Pulmonary artery endothelial cell (primary cell): Measurements from ENCODE around the gene ULK4. TPM values are rescaled to one million over a fixed set of nuclear protein-coding genes. Genes with fewer than 3 reads are reported as not detected.
"Not testable (repeated sequence)": the region's sequence is repeated elsewhere in the genome, so short reads cannot be mapped to it uniquely, and the experiment has no call there.

Source experiments
- DNase-seq: peaks from one replicate; pipeline ENCODE4 v3.0.0-alpha.2; 2011; ENCODE audit warnings: low read depth, low spot score
- total RNA-seq: library from RNA; depleted of rRNA; stranded (reverse); fragments of >200 nt; gene quantifications from 2 replicates; pipeline ENCODE4 v1.2.3, GENCODE V29; 2014

ULK4 gene
- total RNA-seq, 1 donor from 2014 or later, result 6.5 TPM

DNA sequence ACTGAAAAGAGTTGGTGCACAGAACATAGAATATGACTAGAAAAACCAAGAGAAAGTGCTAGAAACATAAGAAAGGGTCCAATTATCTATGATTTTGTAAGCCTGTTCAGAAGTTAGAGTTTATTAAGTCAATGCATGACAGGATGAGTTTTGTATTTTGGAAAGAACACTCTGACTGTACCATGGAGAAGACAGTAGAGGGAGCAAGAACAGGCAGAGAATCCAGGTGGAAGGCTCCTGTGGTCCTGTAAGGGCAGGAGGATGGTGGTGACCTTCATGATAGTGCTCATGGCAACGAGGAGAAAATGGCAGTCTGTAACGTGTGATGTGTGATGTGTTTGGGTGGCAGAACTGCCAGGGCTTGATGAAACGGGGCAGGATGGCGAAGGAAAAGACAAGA is 513.5 kb downstream of the ULK4 start:
- no peak for DNase-seq

DNA sequence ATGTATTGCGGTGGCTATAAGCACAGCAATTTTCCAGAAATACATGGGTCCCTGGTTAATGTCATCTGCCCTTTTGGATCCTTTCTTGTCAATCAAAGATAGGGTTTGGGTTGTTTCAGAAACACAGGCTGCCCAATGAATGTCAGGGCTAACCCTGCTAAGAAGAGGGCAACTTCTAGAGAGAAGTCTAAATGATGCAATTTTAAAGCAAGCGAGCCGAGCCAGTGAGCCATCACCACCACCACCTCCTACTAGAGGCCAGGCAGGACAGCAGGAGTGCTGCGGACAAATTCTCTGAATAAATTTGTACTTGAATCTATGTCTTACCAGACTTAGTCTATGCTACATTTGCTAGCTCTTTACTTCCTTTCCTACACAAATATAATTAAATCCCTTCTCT is 514.2 kb downstream of the ULK4 start:
- no peak for DNase-seq

DNA sequence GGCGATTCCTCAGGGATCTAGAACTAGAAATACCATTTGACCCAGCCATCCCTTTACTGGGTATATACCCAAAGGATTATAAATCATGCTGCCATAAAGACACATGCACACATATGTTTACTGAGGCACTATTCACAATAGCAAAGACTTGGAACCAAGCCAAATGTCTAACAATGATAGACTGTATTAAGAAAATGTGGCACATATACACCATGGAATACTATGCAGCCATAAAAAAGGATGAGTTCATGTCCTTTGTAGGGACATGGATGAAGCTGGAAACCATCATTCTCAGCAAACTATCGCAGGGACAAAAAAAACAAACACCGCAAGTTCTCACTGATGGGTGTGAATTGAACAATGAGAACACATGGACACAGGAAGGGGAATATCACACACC is 515.6 kb downstream of the ULK4 start:
- not testable (repeated sequence) for DNase-seq

DNA sequence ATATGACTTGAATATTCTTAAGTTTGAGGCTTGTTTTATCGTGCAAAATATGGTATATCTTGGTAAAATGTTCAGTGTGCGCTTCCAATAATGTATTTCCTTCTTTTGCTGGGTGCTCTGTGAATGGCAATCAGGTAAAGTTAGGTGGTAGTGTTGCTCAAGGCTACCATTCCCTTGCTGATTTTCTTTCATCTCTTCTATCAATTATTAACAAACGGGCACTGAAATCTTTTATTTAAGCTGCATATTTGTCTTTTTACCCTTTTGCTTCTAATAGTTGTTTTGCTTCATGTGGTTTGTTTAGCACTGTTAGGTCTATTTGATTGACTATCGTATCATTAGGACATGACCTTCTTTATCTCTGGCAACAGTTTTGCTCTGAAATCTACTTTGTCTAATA is 520.3 kb downstream of the ULK4 start:
- DNase-seq, result no peak

DNA sequence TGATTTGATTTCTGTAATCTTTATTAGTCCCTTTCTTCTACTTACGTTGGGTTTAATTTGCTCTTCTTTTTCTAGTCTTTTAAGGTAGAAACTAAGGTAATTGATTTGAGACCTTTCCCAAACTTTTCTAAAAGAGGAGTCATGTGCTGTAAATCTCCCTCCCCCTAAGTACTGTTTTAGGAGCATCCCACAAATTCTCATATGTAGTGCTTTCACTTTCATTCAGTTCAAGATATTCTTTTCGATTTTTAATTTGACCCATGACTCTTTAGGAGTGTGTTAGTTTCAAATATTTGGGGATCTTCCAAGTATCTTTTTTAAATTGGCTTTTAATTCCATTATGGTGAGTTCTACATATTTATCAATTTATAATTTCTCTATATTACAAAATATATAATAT is 520.8 kb downstream of the ULK4 start:
- no peak for DNase-seq

DNA sequence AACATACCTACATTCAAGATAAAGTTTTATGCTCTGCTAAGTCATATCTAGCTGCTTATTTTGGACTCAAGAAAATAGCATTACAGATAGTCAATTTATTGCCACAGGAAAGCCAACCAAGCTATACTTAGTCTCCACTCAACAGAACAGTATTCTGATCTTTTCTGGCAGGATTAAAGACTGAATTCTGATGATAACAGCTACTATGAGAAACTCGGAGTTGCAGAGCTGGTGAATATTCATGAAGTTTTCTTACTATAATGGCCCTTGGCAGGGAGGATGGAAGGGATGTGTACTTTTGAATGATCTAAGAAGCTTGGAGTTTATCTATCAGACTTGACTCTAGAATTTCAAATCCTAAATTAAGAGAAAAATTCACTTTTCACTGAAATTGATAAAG is 524.9 kb downstream of the ULK4 start:
- DNase-seq, result no peak

DNA sequence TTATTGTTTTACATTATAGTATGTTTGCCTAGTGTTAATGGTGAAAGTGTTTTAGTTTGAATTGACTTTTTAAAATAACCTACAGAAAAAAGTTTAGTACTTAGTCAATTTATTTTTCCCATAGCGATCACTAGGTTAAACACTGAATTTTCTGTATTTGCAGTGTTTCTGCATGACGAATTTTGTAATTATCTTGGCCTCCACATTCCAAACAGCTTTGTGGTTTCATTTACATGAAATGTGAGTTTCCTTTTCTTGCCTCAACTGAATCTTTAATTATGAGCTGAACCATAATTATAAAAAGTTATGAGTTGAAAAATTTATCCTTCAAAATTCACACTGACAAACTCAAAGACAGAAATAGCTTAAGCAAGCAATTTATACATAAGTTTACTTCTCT is 527.1 kb downstream of the ULK4 start:
- no peak for DNase-seq

DNA sequence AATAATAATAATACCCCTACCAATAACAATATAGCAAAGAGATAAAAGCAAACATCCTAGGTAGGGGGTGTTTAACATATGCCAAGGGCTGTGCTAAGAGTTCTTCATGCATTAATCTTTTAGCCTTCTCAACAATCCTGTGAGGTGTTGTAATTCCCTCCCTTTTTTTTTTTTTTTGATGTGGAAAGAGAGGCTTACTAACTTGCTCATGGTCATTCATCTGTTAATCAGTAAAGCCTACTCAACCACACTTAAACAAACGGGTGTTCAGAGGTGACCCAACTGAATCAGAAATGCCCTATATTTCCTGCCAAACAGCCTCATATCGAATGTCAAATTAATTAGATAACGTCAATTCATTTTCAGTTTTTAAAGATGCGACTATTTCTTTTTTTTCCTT is 530.5 kb downstream of the ULK4 start:
- no peak for DNase-seq

DNA sequence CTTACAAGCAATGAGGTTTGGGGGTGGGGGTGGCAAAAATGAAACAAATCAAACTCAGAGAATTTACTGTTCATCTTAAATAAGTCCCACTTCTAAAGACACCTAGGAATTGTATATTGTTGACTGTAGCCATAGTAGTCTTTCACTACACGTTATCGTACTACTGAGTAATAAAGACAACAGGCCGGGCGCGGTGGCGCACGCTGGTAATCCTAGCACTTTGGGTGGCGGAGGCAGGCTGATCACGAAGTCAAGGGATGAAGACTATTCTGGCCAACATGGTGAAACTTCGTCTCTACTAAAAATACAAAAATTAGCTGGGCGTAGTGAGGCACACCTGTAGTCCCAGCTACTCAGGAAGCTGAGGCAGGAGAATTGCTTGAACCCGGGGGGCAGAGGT is 531.0 kb downstream of the ULK4 start:
- DNase-seq, result no peak

DNA sequence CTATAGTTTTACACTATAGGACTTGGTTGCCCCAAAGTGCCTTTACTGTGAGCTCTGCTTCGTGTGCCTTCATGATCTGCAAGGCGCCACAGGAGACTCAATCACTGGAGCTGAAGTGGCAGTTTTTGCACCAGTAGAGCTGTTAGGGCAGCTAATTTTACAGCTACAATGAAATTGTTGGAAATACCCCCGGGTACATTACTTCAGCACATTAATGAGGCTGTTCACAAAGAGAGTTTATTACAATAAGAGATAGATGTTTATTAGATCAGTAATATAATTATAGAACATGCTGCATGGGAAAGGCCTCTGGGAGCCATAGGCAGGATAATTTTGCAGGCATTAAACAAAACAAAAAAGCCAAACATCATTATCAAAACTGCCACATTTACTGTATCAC is 531.5 kb downstream of the ULK4 start:
- no peak for DNase-seq

DNA sequence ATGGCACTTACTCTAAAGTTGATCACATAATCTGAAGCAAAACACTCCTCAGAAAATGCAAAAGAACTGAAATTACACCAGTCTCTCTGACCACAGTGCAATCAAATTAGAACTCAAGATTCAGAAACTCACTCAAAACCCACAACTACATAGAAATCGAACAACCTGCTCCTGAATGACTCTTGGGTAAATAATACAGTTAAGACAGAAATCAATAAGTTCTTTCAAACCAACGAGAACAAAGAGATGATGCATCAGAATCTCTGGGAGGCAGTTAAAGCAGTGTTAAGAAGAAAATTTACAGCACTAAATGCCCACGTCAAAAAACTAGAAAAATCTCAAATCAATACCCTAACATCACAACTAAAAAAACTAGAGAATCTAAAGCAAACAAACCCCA is 535.4 kb downstream of the ULK4 start:
- DNase-seq, result no peak

DNA sequence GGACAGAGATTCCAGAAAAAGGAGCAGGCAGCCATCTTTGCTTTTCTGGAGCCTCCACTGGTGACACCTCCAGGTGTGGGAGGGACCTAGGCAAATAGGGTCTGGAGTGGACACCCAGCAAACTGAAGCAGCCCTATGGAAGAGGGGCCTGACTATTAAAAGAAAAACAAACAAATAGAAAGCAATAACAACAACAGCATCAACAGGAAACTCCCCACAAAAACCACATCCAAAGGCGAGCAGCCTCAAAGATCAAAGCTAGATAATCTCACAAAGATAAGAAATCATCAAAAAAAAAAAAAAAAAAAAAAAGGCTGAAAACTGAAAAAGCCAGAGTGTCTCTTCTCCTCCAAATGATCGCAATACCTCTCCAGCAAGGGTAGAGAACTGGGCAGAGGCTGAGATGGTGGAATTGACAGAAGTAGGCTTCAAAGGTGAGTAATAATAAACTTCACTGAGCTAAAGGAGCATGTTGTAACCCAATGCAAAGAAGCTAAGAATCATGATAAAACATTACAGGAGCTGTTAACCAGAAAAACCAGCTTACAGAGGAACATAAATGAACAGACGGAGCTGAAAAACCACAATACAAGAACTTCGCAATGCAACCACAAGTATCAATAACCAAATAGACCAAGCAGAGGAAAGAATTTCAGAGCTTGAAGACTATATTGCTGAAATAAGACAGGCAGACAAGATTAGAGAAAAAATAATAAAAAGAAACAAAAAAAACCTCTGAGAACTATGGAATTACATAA is 537.2 kb downstream of the ULK4 start:
- DNase-seq, result no peak

DNA sequence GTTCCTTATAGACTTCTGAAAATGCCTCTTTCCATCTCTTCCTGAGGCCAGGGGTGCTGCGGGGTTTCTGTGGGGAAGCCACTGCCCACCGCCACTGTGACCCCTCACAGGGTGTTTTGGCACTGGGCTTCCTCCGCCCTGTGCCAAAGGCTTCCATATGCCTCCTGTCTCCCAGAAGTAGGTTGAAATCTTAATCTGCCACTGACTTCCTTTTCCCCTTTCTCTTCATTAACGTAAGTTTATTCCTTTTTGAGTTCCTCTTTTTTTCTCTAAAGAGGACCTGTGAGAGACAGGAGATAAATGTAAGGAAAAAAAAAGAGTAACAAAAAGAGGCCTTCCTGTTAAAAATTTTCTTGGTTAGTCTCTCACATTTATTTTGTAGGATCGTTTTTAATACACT is 542.1 kb downstream of the ULK4 start:
- no peak for DNase-seq

DNA sequence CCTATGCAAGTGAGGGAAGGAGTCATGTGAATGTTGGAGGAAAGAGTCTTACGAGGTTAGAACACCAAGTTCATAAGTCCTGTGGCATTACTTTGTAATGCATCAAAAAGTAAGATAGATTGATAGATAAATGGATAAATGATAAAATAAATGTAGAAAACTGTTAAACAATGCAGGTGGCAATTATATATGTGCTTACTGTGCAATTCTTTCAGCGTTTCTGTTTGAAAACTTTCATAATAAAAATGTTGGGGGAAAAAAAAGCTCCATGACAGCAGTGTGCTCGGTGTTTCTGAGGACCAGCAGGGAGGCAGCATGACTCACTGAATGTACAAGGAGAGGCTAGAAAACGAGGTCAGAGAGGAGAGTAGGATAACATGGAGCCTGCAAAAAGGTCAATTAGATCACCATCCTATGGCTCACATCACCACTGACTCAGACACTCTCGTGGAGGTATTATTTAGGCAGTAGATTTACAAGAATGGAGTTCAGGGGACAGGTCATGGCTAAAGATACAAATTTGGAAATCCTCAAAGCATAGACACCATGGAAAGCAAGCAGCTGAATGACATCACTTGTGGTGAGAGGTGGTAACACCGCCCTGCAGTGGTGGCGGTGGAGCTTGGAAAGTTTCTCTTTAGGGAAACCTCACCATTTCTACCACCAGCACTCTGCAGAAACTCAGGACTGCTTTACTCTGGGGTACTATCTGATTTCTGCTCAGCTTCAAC is 542.8 kb downstream of the ULK4 start:
- DNase-seq, result no peak

DNA sequence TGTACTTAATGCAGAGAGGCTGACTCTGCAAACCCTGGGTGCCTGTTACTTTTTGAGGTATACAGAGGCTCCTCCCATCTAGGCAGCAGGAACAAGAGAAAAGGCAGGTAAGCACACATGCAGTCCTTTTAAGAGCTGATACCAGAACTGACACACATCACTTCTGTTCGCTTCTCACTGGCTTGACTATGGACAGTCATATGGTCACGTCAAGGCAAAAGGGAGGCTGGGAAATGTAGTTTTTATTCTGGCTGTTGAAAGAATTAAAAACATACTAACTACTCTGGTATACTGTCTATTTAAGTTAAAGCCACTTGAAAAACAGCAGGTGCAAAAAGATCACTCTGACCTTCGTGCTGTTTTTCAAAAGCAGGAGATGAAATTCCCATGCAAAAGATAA is 544.3 kb downstream of the ULK4 start:
- no peak for DNase-seq

DNA sequence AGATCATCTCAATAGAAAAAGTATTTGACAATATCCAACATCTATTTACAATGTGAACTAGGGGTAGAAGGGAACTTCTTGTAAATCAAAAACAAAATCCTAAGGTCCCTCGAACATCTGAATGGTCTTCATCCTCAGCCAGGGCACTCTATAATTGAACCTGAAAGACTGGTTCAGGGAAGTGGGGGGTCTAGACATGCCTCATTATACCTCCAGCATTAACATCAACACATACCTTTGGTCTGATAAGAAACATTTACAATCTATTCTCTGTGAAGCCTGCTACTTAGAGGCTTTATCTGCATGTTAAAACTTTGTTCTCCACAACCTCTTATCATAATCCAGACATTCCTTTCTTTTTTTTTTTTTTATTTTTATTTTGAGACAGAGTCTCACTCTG is 550.8 kb downstream of the ULK4 start:
- no peak for DNase-seq

DNA sequence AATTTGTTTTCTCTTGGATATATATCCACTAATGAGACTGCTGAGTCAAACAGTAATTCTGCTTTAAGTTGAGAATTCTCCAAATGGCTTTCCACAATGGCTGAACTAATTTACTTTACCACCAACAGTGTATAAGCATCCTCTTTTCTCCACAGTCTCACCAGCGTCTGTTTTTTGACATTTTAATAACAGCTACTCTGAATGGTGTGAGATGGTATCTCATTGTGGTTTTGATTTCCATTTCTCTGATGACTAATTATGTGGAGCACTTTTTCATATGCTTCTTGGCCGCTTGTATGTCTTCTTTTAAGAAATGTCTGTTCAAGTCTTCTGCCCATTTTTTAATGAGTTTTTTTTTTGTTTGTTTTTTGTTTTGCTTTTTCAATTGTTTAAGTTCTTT is 556.4 kb downstream of the ULK4 start:
- DNase-seq, result no peak

DNA sequence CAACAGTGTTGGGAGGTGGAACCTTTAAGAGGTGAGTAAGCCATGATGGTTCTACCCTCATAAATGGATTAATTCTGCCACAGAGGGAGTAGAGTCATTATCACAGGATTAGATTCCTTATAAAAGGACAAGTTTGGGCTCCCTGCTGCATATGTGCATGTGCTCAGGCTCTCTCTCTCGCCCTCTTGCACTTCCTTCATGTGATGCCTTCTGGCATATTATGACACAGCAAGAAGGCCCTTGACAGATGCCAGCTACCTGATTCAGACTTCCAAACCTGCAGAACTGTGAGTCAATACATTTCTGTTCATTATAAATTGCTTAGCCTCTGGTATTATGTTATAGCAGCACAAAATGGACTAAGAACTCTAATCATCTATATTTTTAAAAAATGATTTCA is 557.3 kb downstream of the ULK4 start:
- DNase-seq, result no peak

DNA sequence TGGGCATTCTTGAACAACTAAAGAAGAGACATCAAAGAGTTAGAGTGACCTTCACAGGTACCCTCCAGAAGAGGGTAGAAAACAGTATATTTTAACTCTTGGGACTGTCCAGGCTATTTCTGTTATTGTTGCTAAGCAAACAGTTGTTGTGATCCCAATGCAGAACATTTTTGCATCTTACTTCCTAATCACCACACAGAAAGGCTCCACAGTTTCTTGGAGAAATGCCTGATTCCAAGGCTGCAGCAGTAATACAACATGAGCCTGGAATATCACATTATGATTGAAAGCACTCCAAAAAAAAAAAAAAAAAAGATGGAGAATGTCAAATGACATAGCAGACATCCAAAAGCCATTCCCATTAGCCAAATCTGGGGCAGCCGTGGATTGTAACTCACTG is 567.0 kb downstream of the ULK4 start:
- no peak for DNase-seq

DNA sequence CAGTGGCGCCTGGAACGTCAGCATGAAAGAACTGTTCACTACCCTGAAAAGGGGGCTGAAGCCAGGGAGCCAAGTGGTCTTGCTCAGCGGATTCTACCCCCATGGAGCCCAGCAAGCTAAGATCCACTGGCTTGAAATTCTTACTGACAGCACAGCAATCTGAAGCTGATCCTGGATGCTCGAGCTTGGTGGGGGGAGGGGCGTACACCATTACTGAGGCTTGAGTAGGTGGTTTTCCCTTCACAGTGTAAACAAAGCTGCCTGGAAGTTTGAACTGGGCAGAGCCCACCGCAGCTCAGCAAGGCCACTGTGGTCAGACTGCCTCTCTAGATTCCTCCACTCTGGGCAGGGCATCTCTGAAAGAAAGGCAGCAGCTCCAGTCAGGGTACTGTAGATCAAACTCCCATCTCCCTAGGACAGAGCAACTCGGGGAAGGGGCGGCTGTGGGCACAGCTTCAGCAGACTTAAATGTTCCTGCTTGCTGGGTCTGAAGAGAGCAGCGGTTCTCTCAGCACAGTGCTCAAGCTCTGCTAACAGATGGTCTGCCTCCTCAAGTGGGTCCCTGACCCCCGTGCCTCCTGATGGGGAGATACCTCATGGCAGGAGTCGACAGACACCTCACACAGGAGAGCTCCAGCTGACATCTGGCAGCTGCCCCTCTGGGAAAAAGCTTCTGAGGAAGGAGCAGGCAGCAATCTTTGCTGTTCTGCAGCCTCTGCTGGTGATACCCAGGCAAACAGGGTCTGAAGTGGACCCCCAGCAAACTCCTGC is 591.0 kb downstream of the ULK4 start:
- DNase-seq, result not testable (repeated sequence)

DNA sequence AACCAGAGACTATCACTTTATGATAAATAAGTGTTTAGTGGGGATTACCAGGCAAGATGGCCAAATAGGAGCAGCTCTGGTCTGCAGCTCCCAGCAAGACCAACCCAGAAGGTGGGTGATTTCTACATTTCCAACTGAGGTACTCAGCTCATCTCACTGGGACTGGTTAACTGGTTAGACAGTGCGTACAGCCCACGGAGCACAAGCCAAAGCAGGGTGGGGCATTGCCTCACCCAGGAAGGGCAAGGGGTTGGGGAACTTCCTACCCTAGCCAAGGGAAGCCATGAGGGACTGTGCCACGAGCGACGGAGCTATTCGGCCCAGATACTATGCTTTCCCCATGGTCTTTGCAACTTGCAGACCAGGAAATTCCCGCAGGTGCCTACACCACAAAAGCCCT is 591.6 kb downstream of the ULK4 start:
- no peak for DNase-seq

DNA sequence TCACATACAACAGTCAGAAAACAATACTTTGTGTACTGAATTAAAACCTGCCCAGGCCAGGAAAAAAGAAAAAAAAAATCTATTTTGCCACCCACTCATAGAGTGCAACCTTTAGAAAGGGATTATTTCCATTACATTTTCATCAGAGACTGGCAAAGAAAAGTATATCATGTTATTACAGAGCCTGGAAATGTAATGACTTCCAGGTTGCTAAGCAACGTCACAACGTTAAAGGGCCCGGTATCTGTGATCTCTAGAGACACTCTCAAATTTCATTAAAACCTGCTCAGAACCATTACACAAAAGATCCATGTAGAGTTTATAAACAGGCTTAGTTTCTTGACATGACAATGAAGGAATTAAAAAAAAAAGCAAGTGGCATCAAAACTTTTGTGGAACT is 592.1 kb downstream of the ULK4 start:
- DNase-seq, result no peak

DNA sequence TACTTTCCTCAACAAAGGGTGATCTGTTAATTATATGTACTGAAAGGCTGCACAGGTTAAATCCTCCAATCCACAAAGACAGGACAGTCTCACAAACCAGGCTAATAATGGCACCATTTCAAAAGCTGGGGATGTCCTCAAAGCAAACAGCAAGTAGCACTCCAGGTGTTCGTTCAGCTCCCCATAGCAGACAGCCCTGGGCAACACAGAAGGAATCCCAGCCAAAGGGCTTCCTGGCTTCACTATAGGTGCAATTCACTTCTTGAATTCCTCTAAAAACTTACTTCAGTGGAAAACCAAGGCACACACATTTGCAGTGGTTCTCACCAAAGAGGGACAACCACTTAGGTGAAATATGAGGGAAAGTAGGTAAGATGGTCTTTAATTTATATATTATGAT is 595.9 kb downstream of the ULK4 start:
- DNase-seq, result no peak
